Vagina (tissue), 2 donors: ENCODE results near the gene TNS4. TPM values are rescaled to one million over a fixed set of nuclear protein-coding genes. Genes with fewer than 3 reads are reported as not detected.

ENCODE experiments used
- DNase-seq, 2 donors: peaks; one replicate each; pipeline ENCODE4 v3.0.0-alpha.2; 2017; ENCODE audit errors: extremely low spot score in 2 of 2
- H3K27ac ChIP-seq: fragments of 200-600 bp; sonication (generic); one replicate; pipeline ENCODE4 v1.5.1; 2019
- H3K27me3 ChIP-seq: fragments of 200-600 bp; sonication (generic); one replicate; pipeline ENCODE4 v1.5.1; 2019
- H3K36me3 ChIP-seq, 2 donors: fragments of 200-600 bp; sonication (generic); one replicate each; pipeline ENCODE4 v1.5.1; 2017 to 2019
- H3K4me1 ChIP-seq: fragments of 200-600 bp; sonication (generic); one replicate; pipeline ENCODE4 v1.5.1; 2019
- H3K4me3 ChIP-seq, 2 donors: fragments of 200-600 bp; sonication (generic); 1 replicate in 1 of 2; 2 replicates in 1 of 2; pipeline ENCODE4 v1.5.1; 2016 to 2019
- H3K9me3 ChIP-seq: fragments of 200-600 bp; sonication (generic); one replicate; pipeline ENCODE4 v1.5.1; 2019
- CTCF ChIP-seq, 3 experiments: fragments of 450-650 bp in 2 of 3; fragments of 200-600 bp in 1 of 3; sonication (generic) in 1 of 3; IDR thresholded peaks; one replicate each; pipeline ENCODE4 v1.5.1; 2017 to 2019; ENCODE audit warnings: antibody characterized with exemption in 3 of 3, mild to moderate bottlenecking in 2 of 3, moderate library complexity in 2 of 3
- POLR2A ChIP-seq, 2 donors: fragments of 450-650 bp; IDR thresholded peaks; one replicate each; pipeline ENCODE4 v1.6.1; 2017; ENCODE audit warnings: antibody characterized with exemption in 2 of 2, mild to moderate bottlenecking in 2 of 2, moderate library complexity in 2 of 2
- POLR2AphosphoS5 ChIP-seq, 2 donors: sonication (generic); formaldehyde crosslinking; IDR thresholded peaks; one replicate each; pipeline ENCODE4 v1.9.0; 2017; ENCODE audit warnings: antibody characterized with exemption in 2 of 2, mild to moderate bottlenecking in 2 of 2, low read depth in 1 of 2; ENCODE audit not compliant: insufficient read depth in 1 of 2
- intact Hi-C: fragments of 100-400 bp; cut with DNase I; formaldehyde crosslinking; loops from one replicate; pipeline ENCODE4 v1.15.1; 2023
- total RNA-seq: library from RNA; depleted of rRNA; stranded (reverse); fragments of >200 nt; gene quantifications from one replicate; pipeline ENCODE4 v1.2.3, GENCODE V29; 2016

TNS4 gene
- total RNA-seq, 1 donor from 2014 or later, result 296 TPM

GRCh38 chr17:40462343-40463121 lies 38.9 kb downstream of the TNS4 start:
- H3K36me3 ChIP-seq, result peaks cover 0 to 2% of the 10 kb centered on the region in 2 donors
- H3K4me1 ChIP-seq, result peaks cover 58% of the 10 kb centered on the region
- peak in 1 of 2 donors; percentile 47 for TF ChIP-seq POLR2AphosphoS5 (IDR thresholded peaks at IDR 0.05; ENCODE audit: insufficient read depth in 1 of 2, low read depth in 1 of 2)
- no peak for TF ChIP-seq CTCF (IDR thresholded peaks at IDR 0.05)
- DNase-seq, result no peak
- H3K27ac ChIP-seq, result peak overlapping the region; percentile 77
- no peaks in the 10 kb centered on the region for H3K27me3 ChIP-seq
- no peak overlapping the region for H3K4me3 ChIP-seq
- intact Hi-C loops, result no loop called here
- H3K9me3 ChIP-seq, result no peaks in the 10 kb centered on the region

GRCh38 chr17:40461732-40462342 lies 39.6 kb downstream of the TNS4 start:
- peaks cover 65% of the 10 kb centered on the region for H3K4me1 ChIP-seq

GRCh38 chr17:40460968-40461731 lies 40.3 kb downstream of the TNS4 start:
- Histone ChIP-seq H3K27me3 (no peaks in the 10 kb centered on the region), H3K4me3 (no peak overlapping the region), H3K36me3 (peaks cover 0 to 13% of the 10 kb centered on the region in 2 donors), H3K9me3 (no peaks in the 10 kb centered on the region), H3K27ac (peak overlapping the region; percentile 77), H3K4me1 (peaks cover 72% of the 10 kb centered on the region)
- TF ChIP-seq POLR2A (IDR thresholded peaks at IDR 0.05) (no peak), POLR2AphosphoS5 (IDR thresholded peaks at IDR 0.05; ENCODE audit: insufficient read depth in 1 of 2, low read depth in 1 of 2) (peak in 1 of 2 donors; percentile 77), CTCF (IDR thresholded peaks at IDR 0.05) (no peak)
- DNase-seq, result no peak
- intact Hi-C loops, result no loop called here

More at GRCh38 chr17:40461732-40462342, 39.6 kb downstream of the TNS4 start:
- no peak for DNase-seq
- no peak overlapping the region for H3K4me3 ChIP-seq
- TF ChIP-seq CTCF (IDR thresholded peaks at IDR 0.05), result no peak
- TF ChIP-seq POLR2AphosphoS5 (IDR thresholded peaks at IDR 0.05; ENCODE audit: insufficient read depth in 1 of 2, low read depth in 1 of 2), result peak in 1 of 2 donors; percentile 10
- TF ChIP-seq POLR2A (IDR thresholded peaks at IDR 0.05), result peak in 1 of 2 donors; percentile 17
- no peaks in the 10 kb centered on the region for H3K27me3 ChIP-seq
- intact Hi-C loops, result no loop called here
- H3K36me3 ChIP-seq, result peaks cover 0 to 9% of the 10 kb centered on the region in 2 donors
- H3K9me3 ChIP-seq, result no peaks in the 10 kb centered on the region
- H3K27ac ChIP-seq, result peak overlapping the region; percentile 77

GRCh38 chr17:40460604-40460967 lies 40.8 kb downstream of the TNS4 start:
- TF ChIP-seq POLR2A (IDR thresholded peaks at IDR 0.05) (no peak), POLR2AphosphoS5 (IDR thresholded peaks at IDR 0.05; ENCODE audit: insufficient read depth in 1 of 2, low read depth in 1 of 2) (no peak), CTCF (IDR thresholded peaks at IDR 0.05) (no peak)
- H3K4me1 ChIP-seq, result peaks cover 78% of the 10 kb centered on the region

More at GRCh38 chr17:40460604-40460967, 40.8 kb downstream of the TNS4 start:
- Histone ChIP-seq H3K36me3 (peaks cover 0 to 19% of the 10 kb centered on the region in 2 donors), H3K27ac (peak overlapping the region; percentile 77), H3K9me3 (no peaks in the 10 kb centered on the region), H3K4me3 (no peak overlapping the region), H3K27me3 (no peaks in the 10 kb centered on the region)
- DNase-seq, result no peak
- intact Hi-C loops, result no loop called here
